Left colon (tissue), 2 donors: ENCODE data around the gene SLC16A8. TPM values are rescaled to one million over a fixed set of nuclear protein-coding genes. Genes with fewer than 3 reads are reported as not detected.
"Not testable (repeated sequence)": the region's sequence is repeated elsewhere in the genome, so short reads cannot be mapped to it uniquely, and the experiment has no call there.

ENCODE experiments used
- ATAC-seq: fragments of 200-7000 bp; cut with Tn5 transposase; one replicate; pipeline ENCODE4 v1.9.1; 2020; ENCODE audit warnings: mild to moderate bottlenecking, moderate library complexity
- DNase-seq, 2 donors: peaks; one replicate each; pipeline ENCODE4 v3.0.0-alpha.2; 2020
- intact Hi-C, 2 donors: fragments of 100-400 bp; cut with DNase I in 1 of 2; cut with micrococcal nuclease in 1 of 2; formaldehyde crosslinking; loops; one replicate each; pipeline versions ENCODE4 v1.11.2 to v1.14.0; 2022; cut with DNase I, micrococcal nuclease
- total RNA-seq, 2 donors: library from RNA; stranded (reverse); fragmentation: NEBNext Ultra II Directional; extraction: Animal tissue kit (Norgen Biotek cat#: 25700); gene quantifications; one replicate each; pipeline ENCODE4 v1.2.1, GENCODE V29; 2021
- donor health status: DM: no; HTN: no; CAD: no.
- donor health status: DM: yes; HTN: yes; CAD: no.

SLC16A8 gene
- total RNA-seq, 2 donors from 2014 or later: not detected

- intact Hi-C loops: no loop called here
- peak; percentile 41 for ATAC-seq
- no peak for DNase-seq
Observed at GRCh38 chr22:38097557-38098409, 13.8 kb upstream of the SLC16A8 start.

GRCh38 chr22:38097058-38097457, 13.1 kb upstream of the SLC16A8 start:
- DNase-seq: no peak
- ATAC-seq: no peak
- intact Hi-C loops: no loop called here

DNA sequence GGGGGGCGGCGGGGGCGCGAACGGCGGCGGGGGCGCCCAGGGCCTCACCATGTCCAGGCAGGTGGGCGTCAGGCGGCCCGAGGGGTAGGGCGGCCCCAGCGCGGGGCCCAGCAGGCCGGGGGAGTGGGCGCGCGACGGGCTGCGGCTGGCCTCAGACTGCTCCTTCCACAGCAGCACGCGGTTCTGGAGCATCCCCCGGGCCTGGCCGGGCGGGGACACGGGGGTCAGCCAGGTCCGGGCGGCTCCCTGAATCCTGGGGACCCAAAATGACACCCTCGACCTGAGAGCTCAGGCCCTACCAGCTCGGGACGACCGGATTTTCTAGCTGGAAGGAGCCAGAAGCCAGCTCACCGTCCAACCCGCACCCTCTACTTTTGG, 5.5 kb upstream of the SLC16A8 start:
- intact Hi-C loops: no loop called here
- ATAC-seq (no peak), DNase-seq (no peak)

GRCh38 chr22:38088629-38089473, 4.9 kb upstream of the SLC16A8 start:
- no peak for ATAC-seq
- no peak for DNase-seq
- intact Hi-C loops: no loop called here

DNA sequence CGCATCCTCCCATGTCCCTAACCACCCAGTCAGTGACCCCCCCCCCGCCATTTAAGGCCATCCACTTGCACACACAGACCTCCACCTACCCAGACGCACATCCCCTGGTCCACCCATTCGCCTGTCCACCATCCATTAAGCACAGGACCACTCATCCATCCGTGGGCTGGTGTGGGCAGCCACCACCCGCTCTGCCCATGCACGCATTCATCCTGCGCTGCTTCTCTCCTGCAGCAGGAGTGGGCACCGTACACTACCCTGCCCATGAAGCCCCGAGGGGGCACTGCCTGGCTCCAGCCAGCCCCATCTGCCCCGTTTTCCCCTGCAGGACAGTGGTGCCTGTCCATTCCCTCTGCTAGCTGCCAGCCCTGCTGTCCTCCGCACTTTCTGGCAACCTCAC, 3.9 kb upstream of the SLC16A8 start:
- ATAC-seq (no peak), DNase-seq (no peak)

GRCh38 chr22:38086942-38087341, 3.0 kb upstream of the SLC16A8 start:
- no peak for ATAC-seq
- no peak for DNase-seq
- intact Hi-C loops: no loop called here

More for the DNA sequence above, 3.9 kb upstream of the SLC16A8 start:
- intact Hi-C loops: no loop called here

DNA sequence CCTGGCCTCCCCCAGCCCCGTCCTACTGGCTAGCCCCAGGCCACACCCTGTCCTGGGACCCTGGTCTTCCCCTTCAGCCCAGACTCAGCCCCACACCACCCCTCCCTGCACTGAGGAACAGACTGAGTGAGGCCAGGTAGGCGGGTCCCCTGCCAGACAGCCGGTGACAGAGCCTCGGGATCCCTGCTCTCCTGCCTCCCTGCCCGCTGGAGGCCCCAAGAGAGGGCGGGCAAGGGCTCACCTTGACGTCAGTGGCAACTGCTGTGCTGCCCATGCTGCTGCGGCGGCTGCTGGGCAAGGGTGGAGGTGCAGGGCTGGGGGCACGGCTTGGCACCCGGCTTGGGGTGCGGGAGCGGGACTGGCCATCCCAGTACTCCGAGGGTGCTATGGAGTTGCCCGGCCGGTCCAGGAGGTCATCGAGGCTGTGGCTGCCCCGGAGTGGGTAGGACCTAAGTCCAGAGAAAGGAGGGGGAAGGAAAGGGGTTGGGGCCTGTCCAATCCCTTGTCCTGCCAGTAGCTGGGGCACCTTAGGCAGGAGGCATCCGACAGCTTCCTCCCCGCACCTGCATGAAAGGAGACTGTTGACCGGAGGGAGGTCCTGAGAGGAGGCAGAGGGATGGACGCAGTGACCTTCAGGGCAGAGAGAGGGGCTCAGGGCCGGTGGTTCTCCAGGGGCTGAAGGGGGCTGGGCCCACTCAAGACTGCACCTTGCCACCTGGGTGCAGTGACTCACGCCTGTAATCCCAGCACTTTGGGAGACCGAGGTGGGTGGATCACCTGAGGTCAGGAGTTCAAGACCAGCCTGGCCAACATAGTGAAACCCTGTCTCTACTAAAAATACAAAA, 2.2 kb upstream of the SLC16A8 start:
- ATAC-seq (no peak), DNase-seq (no peak)
- intact Hi-C loops: no loop called here

DNA sequence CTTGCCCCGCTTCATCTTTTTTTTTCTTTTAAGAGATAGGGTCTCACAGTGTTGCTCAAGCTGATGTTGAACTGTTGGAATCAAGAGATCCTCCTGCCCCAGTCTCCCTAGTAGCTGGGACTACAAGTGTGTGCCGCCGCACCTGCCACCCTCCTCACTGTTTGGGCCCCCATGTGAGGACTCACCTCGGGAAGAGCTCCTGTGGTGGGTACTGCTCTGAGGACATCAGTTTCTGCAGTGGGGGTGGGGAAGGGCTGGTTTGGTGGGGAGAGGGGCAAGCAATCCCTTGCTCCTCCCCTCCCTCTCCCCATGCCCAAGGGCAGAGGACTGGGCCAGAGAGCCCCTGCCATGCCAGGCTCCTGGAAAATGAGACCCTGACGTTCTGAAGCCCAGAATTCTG, 1.5 kb upstream of the SLC16A8 start:
- intact Hi-C loops: no loop called here
- ATAC-seq (no peak), DNase-seq (no peak)

DNA sequence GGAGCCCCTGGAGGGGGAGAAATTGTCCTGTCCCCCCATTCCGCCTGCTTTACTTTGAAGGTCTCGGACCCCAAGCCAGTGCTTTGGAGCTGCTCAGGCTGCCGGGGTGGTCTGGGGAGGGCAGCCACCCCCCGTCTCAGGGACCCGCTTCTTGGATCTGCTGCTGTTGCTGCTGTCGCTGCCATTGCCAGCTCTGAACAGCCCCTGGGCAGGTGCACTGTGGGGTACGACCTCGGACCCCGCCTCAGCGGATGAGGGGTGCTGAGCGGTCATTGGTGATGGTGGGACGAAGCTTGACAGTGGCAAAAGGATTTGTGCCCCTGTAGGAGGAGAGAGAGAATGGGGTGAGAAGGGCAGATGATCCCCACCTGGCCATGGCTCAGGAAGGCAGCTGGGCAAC, 1.1 kb upstream of the SLC16A8 start:
- DNase-seq (no peak), ATAC-seq (no peak)
- intact Hi-C loops: no loop called here

- DNase-seq: no peak
- no peak for ATAC-seq
- intact Hi-C loops: no loop called here
Observed at GRCh38 chr22:38082986-38083710, 836 bp downstream of the SLC16A8 start.

DNA sequence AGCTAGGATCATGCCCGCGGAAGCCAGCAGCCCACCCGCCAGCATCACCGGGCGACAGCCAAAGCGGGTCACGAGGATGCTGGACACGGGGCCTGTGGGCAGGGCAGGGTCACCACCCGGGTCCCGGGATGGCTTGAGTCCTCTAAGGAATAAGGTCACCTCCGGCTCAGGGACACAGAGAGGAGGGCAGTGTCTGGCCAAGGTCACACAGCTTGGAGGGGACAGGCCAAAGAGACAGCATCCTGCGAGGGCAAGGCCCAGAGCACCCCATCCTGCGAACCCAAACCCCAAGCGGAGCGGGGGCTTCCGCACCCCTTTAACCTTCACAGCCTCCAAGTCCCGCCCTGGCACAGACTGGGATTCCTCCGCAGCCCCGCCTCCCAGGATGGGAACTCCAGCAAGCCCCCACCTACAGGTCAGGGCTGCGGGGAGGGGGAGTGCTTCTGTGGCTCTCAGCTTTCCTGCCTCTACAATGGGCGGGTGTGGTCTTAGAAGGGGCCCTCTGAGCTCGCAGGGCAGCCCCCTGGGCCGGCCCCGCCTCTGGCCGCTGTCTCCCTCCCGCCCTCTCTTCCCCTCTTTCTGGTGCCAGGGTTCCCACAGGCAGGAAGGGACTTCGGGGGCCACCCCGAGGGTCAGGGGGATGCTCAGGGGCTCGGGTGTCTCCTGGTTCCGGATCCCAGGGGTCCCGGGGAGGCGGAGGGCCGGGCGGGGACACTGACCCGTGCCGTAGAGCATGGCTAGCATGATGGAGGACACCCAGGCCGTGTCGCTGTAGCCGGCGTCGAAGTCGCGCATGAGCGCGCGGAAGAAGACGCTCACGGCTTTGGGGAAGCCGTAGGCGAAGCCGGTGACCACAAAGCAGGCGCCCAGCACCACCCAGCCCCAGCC, 1.8 kb downstream of the SLC16A8 start:
- ATAC-seq (peak; percentile 8), DNase-seq (no peak)
- intact Hi-C loops: no loop called here

- no peak for DNase-seq
- ATAC-seq: no peak
- intact Hi-C loops: no loop called here
Observed at GRCh38 chr22:38081636-38081940, 2.4 kb downstream of the SLC16A8 start.

DNA sequence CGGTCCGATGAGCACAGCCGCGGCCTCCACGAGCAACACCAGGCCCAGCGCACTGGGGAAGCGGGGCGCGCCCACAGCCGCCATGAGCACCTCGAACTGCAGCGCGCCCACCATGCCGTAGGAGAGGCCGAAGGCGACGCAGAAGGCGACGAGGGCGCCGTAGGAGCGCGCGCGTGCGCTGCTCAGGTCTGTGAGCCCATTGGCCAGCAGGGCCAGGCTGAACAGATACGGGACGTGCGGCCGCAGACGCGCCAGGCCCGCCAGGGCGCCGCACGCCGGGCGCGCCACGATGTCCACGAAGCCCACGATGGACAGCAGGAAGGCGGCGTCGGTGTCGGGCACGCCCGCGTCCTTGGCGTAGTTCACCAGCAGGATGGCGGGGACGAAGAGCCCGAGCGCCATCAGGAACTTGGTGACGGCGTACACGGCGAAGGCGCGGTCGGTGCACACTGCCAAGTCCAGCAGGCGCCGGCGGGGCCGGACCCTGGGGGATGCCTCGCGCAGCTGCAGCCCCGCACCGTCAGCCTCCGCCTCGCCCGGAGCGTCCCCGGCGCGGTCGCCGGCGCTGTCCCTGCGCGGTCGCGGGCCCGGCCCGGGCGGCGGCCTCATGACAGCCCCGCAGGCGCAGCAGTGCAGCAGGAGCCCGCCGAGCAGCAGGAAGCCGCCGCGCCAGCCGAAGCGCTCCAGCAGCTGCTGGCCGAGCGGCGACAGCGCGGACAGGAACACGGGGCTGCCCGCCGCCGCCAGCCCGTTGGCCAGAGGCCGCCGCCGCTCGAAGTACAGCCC, 2.9 kb downstream of the SLC16A8 start:
- intact Hi-C loops: no loop called here
- DNase-seq: peak in 1 of 2 donors; percentile 39
- peak; percentile 56 for ATAC-seq

- no peak for DNase-seq
- intact Hi-C loops: no loop called here
- ATAC-seq: no peak
Observed at GRCh38 chr22:38080474-38080849, 3.5 kb downstream of the SLC16A8 start.

- intact Hi-C loops: no loop called here
- ATAC-seq: no peak
- DNase-seq: no peak
Observed at GRCh38 chr22:38079804-38080203, 4.2 kb downstream of the SLC16A8 start.

DNA sequence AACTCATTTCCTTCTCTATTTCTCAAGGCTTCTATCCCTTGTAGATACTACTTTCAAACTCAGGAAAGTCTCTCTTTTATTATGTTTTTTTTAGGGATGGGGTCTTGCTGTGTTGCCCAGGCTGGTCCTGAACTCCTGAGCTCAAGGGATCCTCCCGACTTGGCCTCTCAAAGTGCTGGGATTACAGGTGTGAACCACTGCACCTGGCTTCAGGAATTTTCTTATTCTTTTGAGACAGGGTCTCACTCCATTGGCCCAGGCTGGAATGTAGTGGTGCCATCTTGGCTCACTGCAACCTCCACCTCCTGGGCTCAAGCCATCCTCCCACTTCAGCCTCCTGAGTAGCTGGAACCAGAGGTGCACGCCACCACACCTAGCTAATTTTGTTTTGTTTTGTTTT, 4.8 kb downstream of the SLC16A8 start:
- ATAC-seq, DNase-seq, intact Hi-C loops: not testable (repeated sequence)
